CD4-positive, alpha-beta T cell (primary cell): ENCODE data around the gene TEX53. TPM values are rescaled to one million over a fixed set of nuclear protein-coding genes. Genes with fewer than 3 reads are reported as not detected.

ENCODE experiments used
- ATAC-seq: fragments of 200-7000 bp; cut with Tn5 transposase; one replicate; pipeline ENCODE4 v1.10.0; 2022; ENCODE audit warnings: mild to moderate bottlenecking; ENCODE audit not compliant: poor library complexity
- CTCF ChIA-PET: fragments of 350-600 bp; sonication (Branson Sonifier 250); formaldehyde crosslinking; loops from one replicate; lab custom pipeline; 2021; ENCODE audit warnings: antibody characterized with exemption, inconsistent platforms; lab: Charles Lee
- POLR2A ChIA-PET: fragments of 350-600 bp; sonication (Branson Sonifier 250); formaldehyde crosslinking; loops from one replicate; lab custom pipeline; 2021; ENCODE audit warnings: antibody characterized with exemption, inconsistent platforms; lab: Charles Lee
- DNase-seq, 14 experiments: peaks; one replicate each; pipeline ENCODE4 v3.0.0-alpha.2; 2013 to 2020; ENCODE audit warnings: mixed read lengths in 2 of 14
- H3K27ac ChIP-seq, 2 donors: one replicate each; pipeline versions ENCODE4 v1.5.1 to v1.7.0; 2013; ENCODE audit warnings: low read length in 2 of 2, low read depth in 1 of 2, mild to moderate bottlenecking in 1 of 2
- H3K27me3 ChIP-seq, 2 experiments: 1 replicate in 1 of 2; 2 replicates in 1 of 2; pipeline versions ENCODE4 v1.6.1 to v1.7.0; 2013; ENCODE audit warnings: low read length in 2 of 2, control low read depth in 1 of 2, mild to moderate bottlenecking in 1 of 2, moderate library complexity in 1 of 2; ENCODE audit not compliant: insufficient read depth in 2 of 2, control insufficient read depth in 1 of 2
- H3K36me3 ChIP-seq: one replicate; pipeline ENCODE4 v1.6.1; 2013; ENCODE audit warnings: low read length, control low read depth; ENCODE audit not compliant: insufficient read depth
- H3K4me1 ChIP-seq: one replicate; pipeline ENCODE4 v1.6.1; 2013; ENCODE audit warnings: low read length, control low read depth; ENCODE audit not compliant: insufficient read depth
- H3K4me3 ChIP-seq: one replicate; pipeline ENCODE4 v1.5.1; 2013; ENCODE audit warnings: mild to moderate bottlenecking, low read length, moderate library complexity
- H3K9me3 ChIP-seq, 2 experiments: 1 replicate in 1 of 2; 2 replicates in 1 of 2; pipeline versions ENCODE4 v1.6.1 to v1.7.0; 2013; ENCODE audit warnings: low read length in 2 of 2, mild to moderate bottlenecking in 2 of 2, control low read depth in 1 of 2, moderate library complexity in 1 of 2; ENCODE audit not compliant: control insufficient read depth in 1 of 2, insufficient read depth in 1 of 2
- H3K27ac Mint-ChIP-seq: one replicate; pipeline ENCODE4 v1.8.0; 2020; ENCODE audit warnings: mixed read lengths
- H3K27me3 Mint-ChIP-seq: one replicate; pipeline ENCODE4 v1.8.0; 2021; ENCODE audit warnings: mixed read lengths
- H3K36me3 Mint-ChIP-seq: one replicate; pipeline ENCODE4 v1.8.0; 2021; ENCODE audit warnings: low read depth, mixed read lengths
- H3K4me1 Mint-ChIP-seq: one replicate; pipeline ENCODE4 v1.8.0; 2021; ENCODE audit warnings: low read depth, mixed read lengths
- H3K4me3 Mint-ChIP-seq: one replicate; pipeline ENCODE4 v1.8.0; 2020; ENCODE audit warnings: mild to moderate bottlenecking, mixed read lengths
- H3K9me3 Mint-ChIP-seq: one replicate; pipeline ENCODE4 v1.8.0; 2020; ENCODE audit warnings: mixed read lengths
- CTCF ChIP-seq: fragments of 200-600 bp; IDR thresholded peaks from one replicate; pipeline ENCODE4 v1.8.0; 2022; ENCODE audit warnings: antibody characterized with exemption, mild to moderate bottlenecking
- intact Hi-C, 2 experiments: fragments of 100-400 bp; cut with DNase I in 1 of 2; cut with micrococcal nuclease in 1 of 2; formaldehyde crosslinking; loops; one replicate each; pipeline versions ENCODE4 v1.15.1 to v1.9.0; 2023 to 2025; cut with DNase I, micrococcal nuclease
- total RNA-seq, 174 experiments: library from RNA in 2 of 174; stranded (reverse) in 2 of 174; gene quantifications; one replicate each; pipeline ENCODE4 v1.2.3 and lab custom pipeline; 2021 to 2026

TEX53 gene
- total RNA-seq, 2 experiments from 2014 or later: not detected

- Histone ChIP-seq H3K9me3 (no peaks in the 10 kb centered on the region), H3K4me3 (no peak overlapping the region), H3K27ac (no peak overlapping the region), H3K36me3 (no peaks in the 10 kb centered on the region), H3K27me3 (no peaks in the 10 kb centered on the region), H3K4me1 (peaks cover 23% of the 10 kb centered on the region)
- Mint-ChIP-seq H3K27me3 (no peaks in the 10 kb centered on the region), H3K4me3 (no peak overlapping the region), H3K9me3 (no peaks in the 10 kb centered on the region), H3K36me3 (no peaks in the 10 kb centered on the region), H3K4me1 (peaks cover 20% of the 10 kb centered on the region), H3K27ac (no peak overlapping the region)
- ChIA-PET POLR2A (interaction anchor here (1.6 kb wide), 1 partner anchor 240 kb away, joined by 5 read pairs; the partner anchor contains the start of gene TNFSF8), CTCF (no interaction called here)
- no peak for ATAC-seq
- no peak for TF ChIP-seq CTCF
- DNase-seq: no peak
- intact Hi-C loops: loop anchor here in 1 of 2 experiments (2.0 to 10.0 kb wide), 2 partner anchors 39 to 1805 kb away; no protein-coding TSS in a partner anchor
These were observed 32.2 kb upstream of the TEX53 start for GRCh38 chr9:114689813-114690212.

GRCh38 chr9:114688909-114689610 is 31.5 kb upstream of the TEX53 start:
- no peaks in the 10 kb centered on the region for H3K27me3 Mint-ChIP-seq
- H3K4me1 Mint-ChIP-seq: peaks cover 20% of the 10 kb centered on the region
- Histone ChIP-seq H3K4me3 (no peak overlapping the region), H3K9me3 (no peaks in the 10 kb centered on the region), H3K27ac (no peak overlapping the region), H3K27me3 (no peaks in the 10 kb centered on the region), H3K36me3 (no peaks in the 10 kb centered on the region), H3K4me1 (peaks cover 23% of the 10 kb centered on the region)
- ATAC-seq (no peak), DNase-seq (no peak)
- ChIA-PET POLR2A (no interaction called here), CTCF (no interaction called here)
- intact Hi-C loops: loop anchor here in 1 of 2 experiments (10.0 kb wide), 1 partner anchor 1806 kb away; no protein-coding TSS in a partner anchor
- H3K36me3 Mint-ChIP-seq: no peaks in the 10 kb centered on the region
- no peak for TF ChIP-seq CTCF
- no peak overlapping the region for H3K4me3 Mint-ChIP-seq
- no peak overlapping the region for H3K27ac Mint-ChIP-seq
- H3K9me3 Mint-ChIP-seq: no peaks in the 10 kb centered on the region

GRCh38 chr9:114688379-114688778 is 30.8 kb upstream of the TEX53 start:
- Mint-ChIP-seq H3K27ac (no peak overlapping the region), H3K4me3 (no peak overlapping the region)

More at GRCh38 chr9:114688379-114688778, 30.8 kb upstream of the TEX53 start:
- Mint-ChIP-seq H3K36me3 (no peaks in the 10 kb centered on the region), H3K9me3 (no peaks in the 10 kb centered on the region), H3K4me1 (peaks cover 20% of the 10 kb centered on the region), H3K27me3 (no peaks in the 10 kb centered on the region)
- CTCF ChIA-PET: interaction anchor here (1.4 kb wide), 1 partner anchor 241 kb away, joined by 4 read pairs; no protein-coding TSS in a partner anchor
- intact Hi-C loops: loop anchor here in 1 of 2 experiments (10.0 kb wide), 1 partner anchor 1806 kb away; no protein-coding TSS in a partner anchor
- POLR2A ChIA-PET: no interaction called here
- no peaks in the 10 kb centered on the region for H3K27me3 ChIP-seq
- H3K4me1 ChIP-seq: peaks cover 23% of the 10 kb centered on the region
- no peak for DNase-seq
- no peak for ATAC-seq
- no peaks in the 10 kb centered on the region for H3K36me3 ChIP-seq
- H3K27ac ChIP-seq: no peak overlapping the region
- H3K9me3 ChIP-seq: no peaks in the 10 kb centered on the region
- no peak for TF ChIP-seq CTCF
- H3K4me3 ChIP-seq: no peak overlapping the region
